NB4 (cell line): Measurements from ENCODE around the gene FKBP2.
A peak's percentile ranks its signal among the peaks of the same experiment; 100 is the strongest.

ENCODE experiments used
- DNase-seq: peaks from one replicate; pipeline ENCODE4 v3.0.0; 2010; ENCODE audit warnings: low read depth
- H3K4me3 ChIP-seq: one replicate; pipeline ENCODE4 v1.5.1; 2011; ENCODE audit warnings: mild to moderate bottlenecking, low read depth, low read length, moderate library complexity
- MYC ChIP-seq: IDR thresholded peaks from 2 replicates; pipeline ENCODE4 v1.6.1; 2011; ENCODE audit warnings: low read depth, low read length
- POLR2A ChIP-seq: IDR thresholded peaks from 2 replicates; pipeline ENCODE4 v1.6.1; 2011; ENCODE audit warnings: mild to moderate bottlenecking; ENCODE audit not compliant: insufficient read length; ENCODE audit errors: extremely low read depth
- TF ChIP-seq, protein P1 (sequence below): IDR thresholded peaks from one replicate; pipeline ENCODE4 v1.5.1; 2012; ENCODE audit warnings: low read depth, low read length
- TF ChIP-seq, protein P2 (sequence below): IDR thresholded peaks from 2 replicates; pipeline ENCODE4 v1.6.1; 2011; ENCODE audit warnings: low read depth, low read length

The FKBP2 gene

DNA sequence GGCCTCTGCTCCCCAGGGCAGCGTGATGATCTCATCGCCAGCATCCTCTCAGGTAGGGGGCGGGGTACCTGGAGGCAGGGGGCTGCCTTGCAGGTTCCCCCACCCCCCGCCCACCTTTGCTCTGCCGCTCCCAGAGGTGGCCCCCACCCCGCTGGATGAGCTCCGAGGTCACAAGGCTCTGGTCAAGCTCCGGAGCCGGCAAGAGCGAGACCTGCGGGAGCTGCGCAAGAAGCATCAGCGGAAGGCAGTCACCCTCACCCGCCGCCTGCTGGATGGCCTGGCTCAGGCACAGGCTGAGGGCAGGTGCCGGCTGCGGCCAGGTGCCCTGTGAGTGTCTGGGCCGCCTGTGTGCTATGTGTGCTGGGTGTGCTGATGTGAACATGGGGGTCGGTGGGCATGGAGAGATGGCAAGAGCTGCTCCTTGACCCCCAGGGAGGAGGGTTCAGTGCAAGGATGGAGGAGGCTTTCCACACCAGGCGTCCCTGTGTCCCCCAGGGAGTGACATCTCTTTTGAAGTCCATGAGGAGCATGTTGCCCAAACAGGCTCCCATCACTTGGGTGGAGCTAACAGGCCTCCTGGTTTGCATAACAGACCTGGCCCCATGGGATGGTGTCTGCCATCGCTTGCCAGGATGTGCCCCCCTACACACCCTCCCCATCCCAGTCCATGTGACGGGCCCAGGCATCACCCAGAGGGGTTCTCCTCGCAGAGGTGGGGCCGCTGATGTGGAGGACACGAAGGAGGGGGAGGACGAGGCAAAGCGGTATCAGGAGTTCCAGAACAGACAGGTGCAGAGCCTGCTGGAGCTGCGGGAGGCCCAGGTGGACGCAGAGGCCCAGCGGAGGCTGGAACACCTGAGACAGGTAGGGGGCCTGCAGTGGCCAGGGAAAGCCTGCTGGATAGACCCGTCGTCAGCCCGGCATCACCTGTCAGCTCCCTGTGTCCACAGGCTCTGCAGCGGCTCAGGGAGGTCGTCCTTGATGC lies 24.6 kb downstream of the FKBP2 start:
- DNase-seq, result no peak
- TF ChIP-seq POLR2A (no peak), MYC (no peak)
- TF ChIP-seq, protein P1, sequence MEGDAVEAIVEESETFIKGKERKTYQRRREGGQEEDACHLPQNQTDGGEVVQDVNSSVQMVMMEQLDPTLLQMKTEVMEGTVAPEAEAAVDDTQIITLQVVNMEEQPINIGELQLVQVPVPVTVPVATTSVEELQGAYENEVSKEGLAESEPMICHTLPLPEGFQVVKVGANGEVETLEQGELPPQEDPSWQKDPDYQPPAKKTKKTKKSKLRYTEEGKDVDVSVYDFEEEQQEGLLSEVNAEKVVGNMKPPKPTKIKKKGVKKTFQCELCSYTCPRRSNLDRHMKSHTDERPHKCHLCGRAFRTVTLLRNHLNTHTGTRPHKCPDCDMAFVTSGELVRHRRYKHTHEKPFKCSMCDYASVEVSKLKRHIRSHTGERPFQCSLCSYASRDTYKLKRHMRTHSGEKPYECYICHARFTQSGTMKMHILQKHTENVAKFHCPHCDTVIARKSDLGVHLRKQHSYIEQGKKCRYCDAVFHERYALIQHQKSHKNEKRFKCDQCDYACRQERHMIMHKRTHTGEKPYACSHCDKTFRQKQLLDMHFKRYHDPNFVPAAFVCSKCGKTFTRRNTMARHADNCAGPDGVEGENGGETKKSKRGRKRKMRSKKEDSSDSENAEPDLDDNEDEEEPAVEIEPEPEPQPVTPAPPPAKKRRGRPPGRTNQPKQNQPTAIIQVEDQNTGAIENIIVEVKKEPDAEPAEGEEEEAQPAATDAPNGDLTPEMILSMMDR, result no peak
- TF ChIP-seq, protein P2, sequence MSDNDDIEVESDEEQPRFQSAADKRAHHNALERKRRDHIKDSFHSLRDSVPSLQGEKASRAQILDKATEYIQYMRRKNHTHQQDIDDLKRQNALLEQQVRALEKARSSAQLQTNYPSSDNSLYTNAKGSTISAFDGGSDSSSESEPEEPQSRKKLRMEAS, result no peak
- no peak overlapping the region for H3K4me3 ChIP-seq

DNA sequence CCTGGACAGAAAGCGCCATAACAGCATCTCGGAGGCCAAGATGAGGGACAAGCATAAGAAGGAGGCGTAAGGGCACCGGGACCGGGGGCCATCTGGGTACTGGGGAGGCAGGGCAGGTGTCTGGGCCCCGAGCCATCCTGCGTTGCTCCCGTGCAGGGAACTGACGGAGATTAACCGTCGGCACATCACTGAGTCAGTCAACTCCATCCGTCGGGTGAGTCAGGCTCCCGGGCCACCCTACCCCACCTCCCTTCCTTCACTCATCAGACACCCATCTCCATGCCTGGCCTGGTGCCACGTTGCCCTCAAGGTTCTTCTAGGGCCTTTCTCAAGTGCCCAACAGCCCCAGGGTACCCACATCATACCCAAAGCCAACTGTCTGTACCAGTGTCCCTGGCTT lies 25.4 kb downstream of the FKBP2 start:
- TF ChIP-seq, protein P1, result no peak
- TF ChIP-seq POLR2A (no peak), MYC (no peak)
- TF ChIP-seq, protein P2, result no peak
- DNase-seq, result no peak
- H3K4me3 ChIP-seq, result no peak overlapping the region

DNA sequence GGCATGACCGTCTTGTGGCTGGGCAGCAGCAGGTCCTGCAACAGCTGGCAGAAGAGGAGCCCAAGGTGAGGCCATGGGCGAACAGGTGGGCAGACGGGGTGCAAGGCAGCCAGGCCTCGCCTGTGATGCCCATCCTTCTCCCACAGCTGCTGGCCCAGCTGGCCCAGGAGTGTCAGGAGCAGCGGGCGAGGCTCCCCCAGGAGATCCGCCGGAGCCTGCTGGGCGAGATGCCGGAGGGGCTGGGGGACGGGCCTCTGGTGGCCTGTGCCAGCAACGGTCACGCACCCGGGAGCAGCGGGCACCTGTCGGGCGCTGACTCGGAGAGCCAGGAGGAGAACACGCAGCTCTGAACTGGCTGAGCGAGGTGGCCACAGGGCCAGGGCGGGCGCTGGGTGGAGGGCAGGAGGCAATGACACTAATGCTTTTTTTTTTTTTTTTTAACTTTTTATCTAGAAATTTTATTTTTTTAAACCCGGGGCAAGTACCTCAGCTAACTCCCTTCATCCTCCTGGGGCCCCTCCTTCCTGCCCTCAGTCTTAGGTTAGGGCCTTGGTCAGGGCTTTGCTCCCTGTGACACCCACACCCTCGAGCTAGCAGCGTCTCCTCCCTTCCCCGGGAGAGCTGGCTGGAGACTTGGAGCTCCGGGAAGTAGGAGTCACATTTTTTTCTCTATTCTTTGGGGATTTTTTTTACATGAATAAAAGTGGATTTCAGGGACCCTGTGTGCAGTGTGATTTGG lies 26.5 kb downstream of the FKBP2 start:
- no peak for DNase-seq
- H3K4me3 ChIP-seq, result no peak overlapping the region
- no peak for TF ChIP-seq MYC
- TF ChIP-seq, protein P1, result no peak
- TF ChIP-seq POLR2A, result no peak
- TF ChIP-seq, protein P2, result no peak

DNA sequence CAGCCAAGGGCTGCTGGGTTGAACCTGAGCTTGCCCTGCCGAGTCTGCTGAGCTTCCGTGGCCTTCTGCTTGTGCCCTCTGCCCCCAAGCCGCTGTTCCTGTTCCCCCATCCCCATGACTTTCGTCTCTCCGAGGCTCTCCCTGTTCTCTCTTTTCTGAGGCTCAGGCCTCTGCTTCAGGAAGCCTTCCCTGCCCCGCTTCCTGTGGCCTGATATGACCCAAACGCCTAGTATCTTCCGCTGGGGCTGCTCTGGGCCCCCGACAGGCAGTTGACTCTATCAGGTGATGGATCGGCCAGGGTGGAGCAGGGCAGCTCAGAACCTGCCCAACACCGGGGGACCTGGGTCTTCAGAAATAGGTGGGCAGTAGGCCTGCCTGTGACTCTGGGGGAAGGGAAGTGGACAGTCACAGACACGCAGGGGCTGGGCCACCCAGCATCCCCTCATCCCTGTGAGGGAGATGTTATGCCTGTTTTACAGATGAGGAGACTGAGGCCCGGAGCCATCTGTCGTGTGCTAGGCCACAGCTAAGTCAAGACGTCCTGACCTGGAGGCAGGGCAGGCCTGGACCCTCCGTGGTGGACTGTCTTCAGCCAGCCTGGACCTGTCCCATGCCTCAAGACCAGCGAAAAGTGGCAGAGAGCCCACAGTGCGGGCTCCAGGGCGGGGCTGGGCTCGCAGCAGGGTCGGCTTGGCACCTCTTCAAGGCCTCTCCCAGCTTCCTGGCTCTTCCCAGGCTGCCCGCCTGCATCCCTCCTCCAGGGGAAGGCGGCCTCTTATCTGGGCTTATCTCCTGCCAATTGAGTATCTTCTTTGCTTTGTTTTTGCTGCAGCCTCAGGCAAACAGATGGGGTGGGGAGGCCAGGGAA lies 27.4 kb downstream of the FKBP2 start:
- TF ChIP-seq, protein P1, result no peak
- TF ChIP-seq MYC, result no peak
- peak; percentile 9 for TF ChIP-seq POLR2A
- TF ChIP-seq, protein P2, result no peak
- peak overlapping the region; percentile 72 for H3K4me3 ChIP-seq
- DNase-seq, result no peak

DNA sequence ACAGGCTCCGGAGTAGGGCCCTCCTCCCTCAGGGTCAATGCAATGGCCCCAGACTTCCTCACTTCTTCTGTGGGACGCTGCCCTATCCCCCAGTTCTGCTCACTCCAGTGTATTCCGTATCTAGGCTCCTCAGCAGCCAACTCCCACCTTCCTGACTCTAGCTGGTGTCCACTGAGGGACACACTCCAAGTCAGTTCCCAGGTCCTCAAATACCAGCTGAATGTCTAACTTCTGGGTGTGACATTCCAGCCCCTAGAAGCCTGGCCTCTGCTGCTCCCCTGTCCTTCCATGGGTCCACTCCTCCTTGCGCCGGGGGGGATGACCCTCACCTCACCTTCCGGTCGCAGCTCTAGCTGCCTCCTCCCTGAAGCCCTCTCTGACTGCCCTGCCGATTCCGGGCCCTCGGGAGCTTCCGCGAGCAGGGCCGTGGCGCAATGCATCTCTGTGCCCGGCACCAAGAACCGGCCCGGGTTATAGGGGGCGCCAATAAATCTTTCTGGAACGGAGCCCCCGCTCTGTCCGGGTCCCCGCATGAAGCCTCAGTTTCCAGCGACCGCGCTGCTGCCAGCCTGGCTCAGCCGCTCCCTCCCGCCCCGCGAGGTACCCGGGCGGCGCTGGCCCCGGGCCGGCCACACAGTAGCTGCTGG lies 28.1 kb downstream of the FKBP2 start:
- peak overlapping the region; percentile 72 for H3K4me3 ChIP-seq
- peak; percentile 73 for DNase-seq

More for the DNA sequence above, 28.1 kb downstream of the FKBP2 start:
- no peak for TF ChIP-seq MYC
- TF ChIP-seq POLR2A, result peak; percentile 7
